K562 (cell line): ENCODE results near the gene SBNO1. TPM values are rescaled to one million over a fixed set of nuclear protein-coding genes. Genes with fewer than 3 reads are reported as not detected.

Experiments used
- ATAC-seq: fragments of 200-7000 bp; cut with Tn5 transposase; 3 replicates; pipeline ENCODE4 v1.9.1; 2020; ENCODE audit warnings: moderate library complexity
- BruUV-seq: library from RNA; stranded (reverse); fragments of 400-500 nt; replicated peaks from 2 replicates; lab custom pipeline; 2021; lab: Mats Ljungman, UMichigan
- CTCF ChIA-PET: fragments of 300-600 bp; formaldehyde crosslinking; extraction: SDS; loops from one replicate; lab custom pipeline; 2021; ENCODE audit warnings: low intra/inter-chr PET ratio; lab: Yijun Ruan, JAX
- POLR2A ChIA-PET: fragments of 300-600, 350-650 bp; sonication (Branson Sonifier 250); formaldehyde crosslinking; extraction: SDS; loops from one replicate; lab custom pipeline; 2021; ENCODE audit warnings: antibody characterized with exemption, inconsistent platforms; lab: Yijun Ruan, JAX
- DNase-seq, 4 experiments: peaks; one replicate each; pipeline versions ENCODE4 v3.0.0 to v3.0.0-alpha.2; 2011 to 2018; ENCODE audit warnings: low spot score in 3 of 4, mixed read lengths in 3 of 4; ENCODE audit errors: extremely low read depth in 1 of 4
- FAIRE-seq: peaks from 2 replicates; lab custom pipeline; 2011; peaks lifted over from hg19 to GRCh38; lab: Jason Lieb, UNC
- H2AFZ ChIP-seq: 2 replicates; pipeline ENCODE4 v1.6.0; 2011; ENCODE audit warnings: low read depth, low read length, control low read depth, inconsistent platforms
- H3K27ac ChIP-seq: fragments of 200-600 bp; 3 replicates; pipeline ENCODE4 v1.8.0; 2011; ENCODE audit warnings: low read depth, mild to moderate bottlenecking, control low read depth, inconsistent platforms, low read length, moderate library complexity, mixed read lengths; ENCODE audit errors: extremely low read depth
- H3K27me3 ChIP-seq, 2 experiments: fragments of 300-600 bp in 1 of 2; 2 replicates in 1 of 2; 3 replicates in 1 of 2; pipeline versions ENCODE4 v1.6.0 to v1.8.0; 2011; ENCODE audit warnings: inconsistent platforms in 2 of 2, low read length in 2 of 2, mild to moderate bottlenecking in 1 of 2, mixed read lengths in 1 of 2, moderate library complexity in 1 of 2; ENCODE audit not compliant: control insufficient read depth in 2 of 2, insufficient read depth in 2 of 2
- H3K36me3 ChIP-seq: fragments of 300-600 bp; 3 replicates; pipeline ENCODE4 v1.8.0; 2011; ENCODE audit warnings: mild to moderate bottlenecking, low read length, inconsistent platforms; ENCODE audit not compliant: control insufficient read depth, insufficient read depth
- H3K4me1 ChIP-seq, 2 experiments: fragments of 200-600 bp in 1 of 2; replicated peaks in 1 of 2; 2 replicates in 1 of 2; 3 replicates in 1 of 2; pipeline versions ENCODE4 v1.5.1 to v1.8.0; 2011; ENCODE audit warnings: inconsistent platforms in 2 of 2, low read length in 2 of 2, mild to moderate bottlenecking in 1 of 2, mixed read lengths in 1 of 2, moderate library complexity in 1 of 2; ENCODE audit not compliant: control insufficient read depth in 2 of 2, insufficient read depth in 2 of 2
- H3K4me2 ChIP-seq: 2 replicates; pipeline ENCODE4 v1.6.1; 2011; ENCODE audit warnings: low read length, control low read depth, inconsistent platforms, mixed read lengths; ENCODE audit not compliant: insufficient read depth
- H3K4me3 ChIP-seq: fragments of 200-600 bp; sonication (generic), shearing (Covaris generic); 2 replicates; pipeline ENCODE4 v1.5.1; 2016; ENCODE audit warnings: control low read depth, inconsistent platforms
- H3K79me2 ChIP-seq: fragments of 200-600 bp; 3 replicates; pipeline ENCODE4 v1.8.0; 2011; ENCODE audit warnings: low read length, inconsistent platforms; ENCODE audit not compliant: control insufficient read depth, insufficient read depth
- H3K9ac ChIP-seq, 2 experiments: 2 replicates each; pipeline versions ENCODE4 v1.6.0 to v1.6.1; 2011; ENCODE audit warnings: low read depth in 2 of 2, low read length in 2 of 2, control low read depth in 1 of 2, inconsistent platforms in 1 of 2, mild to moderate bottlenecking in 1 of 2, mixed read lengths in 1 of 2; ENCODE audit not compliant: insufficient read depth in 1 of 2
- H3K9me1 ChIP-seq: one replicate; pipeline ENCODE4 v1.6.0; 2011; ENCODE audit warnings: inconsistent platforms, mild to moderate bottlenecking, low read length, moderate library complexity; ENCODE audit not compliant: control insufficient read depth, insufficient read depth
- H3K9me3 ChIP-seq: replicated peaks from 2 replicates; pipeline ENCODE4 v1.5.1; 2011; ENCODE audit warnings: low read depth, low read length, inconsistent platforms; ENCODE audit not compliant: control insufficient read depth, insufficient read depth
- H4K20me1 ChIP-seq: replicated peaks from 2 replicates; pipeline ENCODE4 v1.6.1; 2011; ENCODE audit warnings: low read length, inconsistent platforms, mixed read lengths; ENCODE audit not compliant: control insufficient read depth, insufficient read depth
- FOXP1 ChIP-seq: sonication (generic); formaldehyde crosslinking; IDR thresholded peaks from 2 replicates; pipeline ENCODE4 v1.8.0; 2022; ENCODE audit warnings: mild to moderate bottlenecking, missing genetic modification reagents
- MTA2 ChIP-seq: fragments of 450-650 bp; IDR thresholded peaks from 2 replicates; pipeline ENCODE4 v1.6.1; 2016; ENCODE audit warnings: low read depth
- PHB ChIP-seq: fragments of 250-450 bp; sonication (Bioruptor Pico); IDR thresholded peaks from 2 replicates; pipeline ENCODE4 v1.5.0; 2021
- RBFOX2 ChIP-seq: fragments of 200-400 bp; formaldehyde crosslinking; IDR thresholded peaks from 2 replicates; pipeline ENCODE4 v1.6.1; 2017; ENCODE audit warnings: low read depth, mild to moderate bottlenecking, low read length, moderate library complexity
- ZKSCAN1 ChIP-seq: fragments of 150-350 bp; IDR thresholded peaks from 2 replicates; pipeline ENCODE4 v1.6.1; 2016; ENCODE audit warnings: low read depth, low read length
- ZNF263 ChIP-seq: sonication (generic); formaldehyde crosslinking; IDR thresholded peaks from 2 replicates; pipeline ENCODE4 v1.8.0; 2022; ENCODE audit warnings: mild to moderate bottlenecking, missing genetic modification reagents, borderline replicate concordance
- ZNF354B ChIP-seq: fragments of 250-450 bp; sonication (Bioruptor Pico); IDR thresholded peaks from 2 replicates; pipeline ENCODE4 v1.4.0; 2020
- WGBS: fragments of 100-300 bp; shearing (Covaris generic); methylation state at CpG from one replicate; pipeline ENCODE4 v1.1.6; 2016; ENCODE audit warnings: low coverage, mixed read lengths; ENCODE audit not compliant: insufficient coverage; ENCODE audit errors: missing lambda C conversion rate; 5-methylcytosine and 5-hydroxymethylcytosine counted together
- in situ Hi-C: fragments of 300-500 bp; cut with MboI; formaldehyde crosslinking; loops from 4 replicates; pipeline ENCODE4 v1.15.0; 2018; ENCODE audit warnings: inconsistent platforms, mixed read lengths
- intact Hi-C: fragments of 100-400 bp; cut with micrococcal nuclease; formaldehyde crosslinking; loops from 2 replicates; pipeline ENCODE4 v1.14.2; 2022
- polyA plus RNA-seq, 8 experiments: library from polyadenylated mRNA; depleted of rRNA in 4 of 8; stranded (reverse) in 5 of 8; unstranded in 3 of 8; fragments of >200 nt; fragmentation: Nextera tagmentation in 2 of 8; fragmentation: Illumina TruSeq in 1 of 8; extraction: Ambion mirVana in 2 of 8; extraction: Trizol in 1 of 8; gene quantifications; 2 replicates each; pipeline versions ENCODE4 v1.2.1 to v1.2.3, GENCODE V29; 2011 to 2014; ENCODE audit warnings: inconsistent platforms in 1 of 8, missing spikeins in 1 of 8
- total RNA-seq, 7 experiments: library from RNA; depleted of rRNA in 6 of 7; stranded (reverse); fragments of >200 nt in 6 of 7; fragmentation: Illumina TruSeq in 2 of 7; extraction: Trizol in 2 of 7; gene quantifications; 2 replicates each; pipeline versions ENCODE4 v1.2.1 to v1.2.3, GENCODE V29; 2011 to 2021; ENCODE audit warnings: low replicate concordance in 1 of 7
- TF ChIP-seq, protein P1 (sequence below): sonication (generic); formaldehyde crosslinking; IDR thresholded peaks from 2 replicates; pipeline ENCODE4 v1.5.0; 2020; ENCODE audit warnings: missing genetic modification reagents
- TF ChIP-seq, protein P2 (sequence below): fragments of 450-650 bp; IDR thresholded peaks from 2 replicates; pipeline ENCODE4 v1.7.1; 2018; ENCODE audit warnings: mild to moderate bottlenecking, low read depth; ENCODE audit not compliant: partially characterized antibody

Gene SBNO1
- total and polyA plus RNA-seq, 9 of the 15 experiments (the other 6 are each of a cell fraction or from before 2014, with no cell fraction given), result 14.9 to 77.1 (median 35.9) TPM

DNA sequence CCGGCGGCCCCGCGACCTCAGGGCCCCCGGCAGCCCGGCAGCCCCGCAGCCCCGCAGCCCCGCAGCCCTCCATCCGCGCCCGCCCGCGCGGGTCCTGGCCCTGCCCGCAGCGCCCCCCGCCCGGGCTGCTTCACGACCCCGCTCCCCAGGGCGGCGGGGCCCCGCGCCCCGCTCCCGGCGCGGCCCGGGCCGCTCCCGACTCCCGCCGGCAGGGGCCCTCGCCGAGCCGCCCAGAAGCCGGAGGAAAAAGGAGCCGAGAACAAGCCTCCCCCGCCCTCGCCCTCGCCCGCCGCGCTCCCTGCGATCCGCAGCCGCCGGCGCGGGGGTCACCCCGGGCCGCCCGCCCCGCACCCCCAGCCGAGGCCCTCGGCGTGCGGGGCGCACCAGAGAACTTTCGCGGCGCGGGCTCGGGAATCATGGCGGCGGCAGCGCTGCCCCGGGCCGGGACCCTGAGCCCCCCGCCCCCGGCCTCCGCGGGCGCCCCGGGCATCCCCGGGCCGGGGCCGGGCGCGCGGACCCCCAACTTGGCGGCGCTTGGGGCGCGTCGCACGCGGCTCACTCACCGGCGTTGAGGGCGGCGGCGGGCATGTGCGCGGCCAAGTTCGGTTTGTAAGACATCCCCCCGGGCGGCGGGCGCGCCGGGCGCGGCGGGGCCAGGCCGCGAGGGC is 93.5 kb downstream of the SBNO1 start:
- peak overlapping the region; percentile 67; the same call in 1 of the 3 replicates for H3K27ac ChIP-seq
- no peaks in the 10 kb centered on the region for H4K20me1 ChIP-seq
- no peak for FAIRE-seq
- no peaks in the 10 kb centered on the region for H3K27me3 ChIP-seq
- no peaks in the 10 kb centered on the region for H3K9me3 ChIP-seq
- peaks cover 27% of the 10 kb centered on the region for H3K79me2 ChIP-seq
- 0% methylated on average over 21 of the region's 108 CpGs for WGBS
- H3K4me3 ChIP-seq, result peak overlapping the region; percentile 63
- no TSS peak for BruUV-seq
- ChIA-PET CTCF (interaction anchor here (0.6 to 1.6 kb wide), 6 partner anchors 74 to 536 kb away, joined by 3 to 7 read pairs (median 3); partner anchors contain the start of genes DDX55 and KMT5A), POLR2A (interaction anchor here (0.7 kb wide), 1 partner anchor 38 kb away, joined by 5 read pairs; the partner anchor contains the start of genes MPHOSPH9 and MTRFR)
- intact Hi-C loops (loop anchor here (2.0 kb wide), 1 partner anchor 332 kb away; the partner anchor contains the start of gene DDX55), in situ Hi-C loops (no loop called here)
- H3K4me2 ChIP-seq, result peak overlapping the region; percentile 55
- H3K36me3 ChIP-seq, result peaks cover 12% of the 10 kb centered on the region; the same call in 1 of the 3 replicates
- peaks cover 6 to 41% of the 10 kb centered on the region in 2 experiments; a peak in 2 of 5 replicates for H3K4me1 ChIP-seq
- H3K9me1 ChIP-seq, result no peaks in the 10 kb centered on the region
- H2AFZ ChIP-seq, result peak overlapping the region; percentile 82
- DNase-seq, result peak; percentile 82 to 89 (median 88)
- peak overlapping the region; percentile 59 to 97; a peak in 3 of 4 replicates for H3K9ac ChIP-seq
- peak; percentile 88 for ATAC-seq
- TF ChIP-seq FOXP1 (CRISPR knock-in tag) (no peak), ZNF354B (CRISPR knock-in tag) (no peak), PHB (CRISPR knock-in tag) (no peak), MTA2 (no peak), ZKSCAN1 (no peak), ZNF263 (CRISPR knock-in tag) (no peak), RBFOX2 (peak; percentile 63)
- TF ChIP-seq, protein P1, sequence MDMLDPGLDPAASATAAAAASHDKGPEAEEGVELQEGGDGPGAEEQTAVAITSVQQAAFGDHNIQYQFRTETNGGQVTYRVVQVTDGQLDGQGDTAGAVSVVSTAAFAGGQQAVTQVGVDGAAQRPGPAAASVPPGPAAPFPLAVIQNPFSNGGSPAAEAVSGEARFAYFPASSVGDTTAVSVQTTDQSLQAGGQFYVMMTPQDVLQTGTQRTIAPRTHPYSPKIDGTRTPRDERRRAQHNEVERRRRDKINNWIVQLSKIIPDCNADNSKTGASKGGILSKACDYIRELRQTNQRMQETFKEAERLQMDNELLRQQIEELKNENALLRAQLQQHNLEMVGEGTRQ, result no peak
- TF ChIP-seq, protein P2, sequence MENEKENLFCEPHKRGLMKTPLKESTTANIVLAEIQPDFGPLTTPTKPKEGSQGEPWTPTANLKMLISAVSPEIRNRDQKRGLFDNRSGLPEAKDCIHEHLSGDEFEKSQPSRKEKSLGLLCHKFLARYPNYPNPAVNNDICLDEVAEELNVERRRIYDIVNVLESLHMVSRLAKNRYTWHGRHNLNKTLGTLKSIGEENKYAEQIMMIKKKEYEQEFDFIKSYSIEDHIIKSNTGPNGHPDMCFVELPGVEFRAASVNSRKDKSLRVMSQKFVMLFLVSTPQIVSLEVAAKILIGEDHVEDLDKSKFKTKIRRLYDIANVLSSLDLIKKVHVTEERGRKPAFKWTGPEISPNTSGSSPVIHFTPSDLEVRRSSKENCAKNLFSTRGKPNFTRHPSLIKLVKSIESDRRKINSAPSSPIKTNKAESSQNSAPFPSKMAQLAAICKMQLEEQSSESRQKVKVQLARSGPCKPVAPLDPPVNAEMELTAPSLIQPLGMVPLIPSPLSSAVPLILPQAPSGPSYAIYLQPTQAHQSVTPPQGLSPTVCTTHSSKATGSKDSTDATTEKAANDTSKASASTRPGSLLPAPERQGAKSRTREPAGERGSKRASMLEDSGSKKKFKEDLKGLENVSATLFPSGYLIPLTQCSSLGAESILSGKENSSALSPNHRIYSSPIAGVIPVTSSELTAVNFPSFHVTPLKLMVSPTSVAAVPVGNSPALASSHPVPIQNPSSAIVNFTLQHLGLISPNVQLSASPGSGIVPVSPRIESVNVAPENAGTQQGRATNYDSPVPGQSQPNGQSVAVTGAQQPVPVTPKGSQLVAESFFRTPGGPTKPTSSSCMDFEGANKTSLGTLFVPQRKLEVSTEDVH, result no peak
